Astrocyte (in vitro differentiated cells and primary cell): ENCODE data around the gene CFTR.

Experiments used
- EZH2 ChIP-seq: IDR thresholded peaks from 2 replicates; pipeline ENCODE4 v1.6.1; 2012; ENCODE audit warnings: mild to moderate bottlenecking, low read length, inconsistent platforms; ENCODE audit not compliant: insufficient read depth
- TF ChIP-seq, protein P1 (sequence below): IDR thresholded peaks from 2 replicates; pipeline ENCODE4 v1.5.1; 2011; ENCODE audit warnings: low read depth, mild to moderate bottlenecking, inconsistent platforms, low read length, moderate library complexity; ENCODE audit not compliant: insufficient read depth

DNA sequence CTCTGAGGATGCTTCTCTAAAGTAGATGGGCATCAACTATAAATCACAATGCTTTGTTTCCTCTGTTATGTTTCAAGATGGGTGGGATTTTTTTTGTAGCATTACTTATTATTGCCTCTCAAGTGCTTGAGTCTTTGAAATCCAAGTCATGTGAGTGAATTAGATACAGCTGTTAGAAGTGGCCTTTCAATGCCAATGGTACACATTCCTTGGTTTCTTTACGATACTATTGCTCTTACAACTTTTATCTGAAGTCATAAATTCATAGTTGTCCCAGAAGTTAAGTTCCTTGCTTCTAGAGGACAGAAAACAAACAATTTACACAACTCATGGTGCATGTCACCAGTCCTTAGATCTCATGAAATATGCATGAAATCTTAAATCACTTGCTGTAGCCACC lies 15.5 kb downstream of the CFTR start:
- TF ChIP-seq, protein P1, sequence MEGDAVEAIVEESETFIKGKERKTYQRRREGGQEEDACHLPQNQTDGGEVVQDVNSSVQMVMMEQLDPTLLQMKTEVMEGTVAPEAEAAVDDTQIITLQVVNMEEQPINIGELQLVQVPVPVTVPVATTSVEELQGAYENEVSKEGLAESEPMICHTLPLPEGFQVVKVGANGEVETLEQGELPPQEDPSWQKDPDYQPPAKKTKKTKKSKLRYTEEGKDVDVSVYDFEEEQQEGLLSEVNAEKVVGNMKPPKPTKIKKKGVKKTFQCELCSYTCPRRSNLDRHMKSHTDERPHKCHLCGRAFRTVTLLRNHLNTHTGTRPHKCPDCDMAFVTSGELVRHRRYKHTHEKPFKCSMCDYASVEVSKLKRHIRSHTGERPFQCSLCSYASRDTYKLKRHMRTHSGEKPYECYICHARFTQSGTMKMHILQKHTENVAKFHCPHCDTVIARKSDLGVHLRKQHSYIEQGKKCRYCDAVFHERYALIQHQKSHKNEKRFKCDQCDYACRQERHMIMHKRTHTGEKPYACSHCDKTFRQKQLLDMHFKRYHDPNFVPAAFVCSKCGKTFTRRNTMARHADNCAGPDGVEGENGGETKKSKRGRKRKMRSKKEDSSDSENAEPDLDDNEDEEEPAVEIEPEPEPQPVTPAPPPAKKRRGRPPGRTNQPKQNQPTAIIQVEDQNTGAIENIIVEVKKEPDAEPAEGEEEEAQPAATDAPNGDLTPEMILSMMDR, result no peak
- TF ChIP-seq EZH2, result no peak
